CD4-positive, alpha-beta T cell treated with Interleukin-15 for 1 hour (primary cell): ENCODE results near the gene HLCS.
A peak's percentile ranks its signal among the peaks of the same experiment; 100 is the strongest.
"Not testable (repeated sequence)": the region's sequence is repeated elsewhere in the genome, so short reads cannot be mapped to it uniquely, and the experiment has no call there.

Source experiments
- DNase-seq: peaks from one replicate; pipeline ENCODE4 v3.0.0-alpha.2; 2020

HLCS gene

GRCh38 chr21:36952331-36952730, 14.1 kb downstream of the HLCS start:
- DNase-seq = not testable (repeated sequence)

GRCh38 chr21:36949171-36950141, 17.0 kb downstream of the HLCS start:
- DNase-seq = no peak

- no peak for DNase-seq
These were observed 17.8 kb downstream of the HLCS start for GRCh38 chr21:36948686-36949085.

GRCh38 chr21:36946949-36947356, 19.5 kb downstream of the HLCS start:
- DNase-seq = no peak

GRCh38 chr21:36945496-36946138, 20.9 kb downstream of the HLCS start:
- no peak for DNase-seq

- no peak for DNase-seq
These were observed 29.9 kb downstream of the HLCS start for GRCh38 chr21:36936361-36937135.

- no peak for DNase-seq
These were observed 31.5 kb downstream of the HLCS start for GRCh38 chr21:36934864-36935420.

GRCh38 chr21:36932161-36932816, 34.2 kb downstream of the HLCS start:
- no peak for DNase-seq

- DNase-seq = no peak
These were observed 36.8 kb downstream of the HLCS start for GRCh38 chr21:36929622-36930021.

GRCh38 chr21:36928960-36929359, 37.5 kb downstream of the HLCS start:
- no peak for DNase-seq

GRCh38 chr21:36927719-36928117, 38.8 kb downstream of the HLCS start:
- DNase-seq = peak; percentile 46

- no peak for DNase-seq
These were observed 39.3 kb downstream of the HLCS start for GRCh38 chr21:36926989-36927718.

GRCh38 chr21:36923270-36923669, 43.2 kb downstream of the HLCS start:
- DNase-seq = no peak

- no peak for DNase-seq
These were observed 43.6 kb downstream of the HLCS start for GRCh38 chr21:36922861-36923260.

- no peak for DNase-seq
These were observed 48.2 kb downstream of the HLCS start for GRCh38 chr21:36918291-36918690.

- no peak for DNase-seq
These were observed 48.9 kb downstream of the HLCS start for GRCh38 chr21:36917471-36918158.

GRCh38 chr21:36916718-36917117, 49.8 kb downstream of the HLCS start:
- DNase-seq = no peak

- no peak for DNase-seq
These were observed 50.7 kb downstream of the HLCS start for GRCh38 chr21:36915696-36916245.

GRCh38 chr21:36915014-36915695, 51.3 kb downstream of the HLCS start:
- no peak for DNase-seq
